IPS DF 19.7 (cell line): ENCODE results near the gene LY9.

ENCODE experiments used
- DNase-seq: peaks from one replicate; pipeline ENCODE4 v3.0.0-alpha.2; 2013; ENCODE audit warnings: low read depth, low spot score

Gene LY9

DNA sequence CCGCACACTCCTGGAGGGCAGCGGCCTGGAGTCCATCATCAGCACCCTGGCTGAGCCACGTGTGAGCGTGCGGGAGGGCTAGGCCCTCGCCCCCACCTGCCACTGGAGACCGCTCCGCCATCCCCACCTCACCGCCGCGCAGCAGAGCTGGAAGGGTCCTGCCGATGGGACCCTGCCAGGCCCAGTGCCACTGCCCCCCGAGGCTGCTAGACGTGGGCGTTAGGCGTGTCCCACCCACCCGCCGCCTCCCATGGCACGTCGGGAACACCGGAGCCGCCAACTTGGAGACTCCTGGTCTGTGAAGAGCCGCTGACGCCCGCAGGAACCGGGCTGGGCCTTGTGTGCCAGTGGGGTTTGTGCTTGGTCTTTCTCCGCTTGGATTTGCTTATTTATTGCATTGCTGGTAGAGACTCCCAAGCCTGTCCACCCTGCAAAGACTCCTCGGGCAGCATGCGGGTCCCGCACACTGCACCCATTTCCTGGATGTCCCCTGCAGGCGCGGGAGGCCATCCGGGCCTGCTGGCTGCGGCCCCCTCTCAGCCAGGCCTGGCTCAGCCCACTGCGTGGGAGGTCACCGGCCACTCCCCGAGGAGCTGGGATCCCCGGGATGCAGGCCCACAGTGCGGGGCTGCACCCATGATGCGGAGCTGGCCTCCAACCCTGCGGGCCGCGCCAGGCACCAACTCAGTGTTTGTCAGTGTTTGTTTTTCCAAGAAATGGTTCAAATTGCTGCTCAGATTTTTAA is 6.0 kb downstream of the LY9 start:
- no peak for DNase-seq

- DNase-seq = no peak
Measured at GRCh38 chr1:160806109-160806665, 10.2 kb downstream of the LY9 start.

DNA sequence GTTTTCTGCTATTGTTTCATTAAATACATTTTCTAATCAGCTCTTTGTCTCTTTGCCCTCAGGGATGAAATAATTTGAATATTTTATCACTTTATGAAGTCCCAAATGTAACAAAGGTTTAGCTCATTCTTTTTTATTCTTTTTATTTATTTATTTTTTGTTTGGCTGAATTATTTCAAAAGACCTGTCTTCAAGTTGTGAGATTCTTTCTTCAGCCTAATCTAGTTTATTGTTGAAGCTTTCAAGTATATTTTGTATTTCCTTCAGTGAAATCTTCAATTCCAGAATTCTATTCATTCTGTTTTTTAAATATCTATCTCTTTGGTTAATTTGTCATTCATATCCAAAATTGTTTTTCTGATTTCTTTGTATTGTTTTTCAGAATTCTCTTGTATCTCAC is 10.8 kb downstream of the LY9 start:
- no peak for DNase-seq

DNA sequence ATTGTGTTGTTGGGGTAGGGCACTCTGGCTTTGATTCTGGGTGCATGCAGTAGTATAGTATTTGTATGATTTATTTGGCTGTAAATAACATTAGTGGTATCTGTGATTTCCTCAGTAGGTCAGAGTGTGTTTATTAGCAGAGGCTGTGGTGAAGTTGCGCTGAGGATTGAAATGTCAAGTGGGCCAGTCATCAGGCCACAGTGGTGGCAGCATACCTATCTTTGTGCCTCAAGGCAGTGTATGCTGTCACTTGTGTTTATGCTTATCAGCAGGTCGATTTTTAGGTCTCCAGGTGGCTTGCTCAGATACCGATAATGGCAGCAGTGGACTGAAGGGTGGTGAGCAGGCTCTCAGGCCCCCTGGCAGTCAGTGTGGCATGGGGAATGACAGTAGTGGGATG is 11.3 kb downstream of the LY9 start:
- no peak for DNase-seq

DNA sequence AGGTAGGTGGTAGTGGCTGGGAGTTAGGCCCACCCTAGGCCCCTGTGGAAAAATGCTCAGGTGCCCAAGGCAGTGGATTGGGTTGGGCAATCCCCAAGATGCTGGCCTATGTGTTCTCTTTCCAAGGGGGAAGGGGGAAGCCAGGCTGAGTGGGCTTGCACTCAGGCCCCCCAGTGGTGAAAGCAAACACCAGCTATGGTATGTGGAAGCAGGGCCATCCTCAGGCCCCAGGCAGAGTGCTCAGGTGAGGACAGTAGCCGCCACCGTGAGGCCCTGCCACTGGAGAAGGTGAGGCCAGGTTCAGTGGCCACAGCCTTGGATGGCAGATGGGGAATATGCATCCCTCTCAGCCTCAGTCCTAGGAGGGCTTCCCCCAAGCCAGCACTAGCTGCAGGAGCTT is 11.8 kb downstream of the LY9 start:
- no peak for DNase-seq

DNA sequence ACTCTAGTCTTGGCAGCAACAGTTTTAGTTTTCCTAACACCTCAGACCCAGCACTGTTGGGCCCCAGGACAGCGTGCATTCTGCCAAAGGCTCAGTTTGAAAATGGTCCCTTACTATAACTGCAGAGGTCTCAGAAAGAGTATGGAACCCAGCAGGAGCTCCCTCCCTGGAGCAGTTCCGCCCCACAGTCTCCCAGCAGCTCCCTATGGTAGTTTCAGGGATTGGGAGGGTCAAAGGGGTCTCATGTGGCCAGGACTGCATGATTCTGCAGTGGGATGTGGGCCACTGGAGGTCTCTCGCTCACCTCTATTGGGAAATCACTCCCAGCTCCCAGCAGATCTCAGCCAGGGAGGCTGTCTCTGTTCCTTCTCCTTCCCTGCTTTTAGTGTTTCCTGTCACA is 12.3 kb downstream of the LY9 start:
- DNase-seq = no peak

DNA sequence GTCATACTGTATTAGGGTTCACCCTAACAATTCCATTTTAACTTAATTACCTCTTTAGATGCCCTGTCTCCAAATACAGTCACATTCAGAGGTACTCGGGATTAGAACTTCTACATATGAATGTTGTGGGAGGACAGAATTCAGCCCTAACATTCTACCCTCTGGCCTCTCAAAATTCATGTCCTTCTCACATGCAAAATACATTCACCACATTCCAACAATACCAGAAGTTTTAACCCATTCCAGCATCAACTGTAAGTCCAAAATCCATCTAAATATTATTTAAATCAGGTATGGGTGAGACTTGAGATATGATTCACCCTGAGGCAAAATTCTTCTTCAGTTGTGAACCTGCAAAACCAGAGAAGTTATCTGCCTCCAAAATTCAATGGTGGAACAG is 14.5 kb downstream of the LY9 start:
- DNase-seq = no peak

GRCh38 chr1:160811147-160811546 is 15.2 kb downstream of the LY9 start:
- DNase-seq = no peak

DNA sequence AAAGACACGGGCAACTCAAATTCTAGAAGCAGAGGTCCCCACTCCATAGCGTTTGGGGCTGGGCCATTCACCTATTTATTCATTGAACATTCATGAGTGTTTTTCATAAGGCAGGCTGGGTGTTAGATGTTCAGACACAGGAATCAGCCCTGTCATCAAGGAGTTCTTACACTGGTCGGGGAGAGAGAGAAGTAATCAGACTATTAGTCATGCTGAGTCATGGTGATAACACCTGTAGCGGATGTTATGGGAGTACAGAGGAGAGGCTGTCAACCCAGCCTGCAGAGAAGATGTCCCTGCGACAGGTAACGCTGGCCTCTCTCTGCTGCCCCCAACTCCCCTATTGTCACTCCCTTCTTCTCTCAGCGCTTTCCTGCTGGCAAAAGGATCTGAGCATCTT is 17.2 kb downstream of the LY9 start:
- DNase-seq = no peak

DNA sequence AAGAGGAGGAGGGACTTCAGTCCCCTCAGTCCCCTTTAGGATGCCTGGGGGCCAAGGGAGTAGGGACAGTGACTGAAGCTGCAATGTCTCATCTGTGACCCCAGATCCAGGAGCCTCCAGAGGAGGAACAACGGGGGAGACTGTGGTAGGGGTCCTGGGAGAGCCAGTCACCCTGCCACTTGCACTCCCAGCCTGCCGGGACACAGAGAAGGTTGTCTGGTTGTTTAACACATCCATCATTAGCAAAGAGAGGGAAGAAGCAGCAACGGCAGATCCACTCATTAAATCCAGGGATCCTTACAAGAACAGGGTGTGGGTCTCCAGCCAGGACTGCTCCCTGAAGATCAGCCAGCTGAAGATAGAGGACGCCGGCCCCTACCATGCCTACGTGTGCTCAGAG is 18.3 kb downstream of the LY9 start:
- DNase-seq = no peak

- no peak for DNase-seq
Measured at GRCh38 chr1:160814856-160815255, 18.9 kb downstream of the LY9 start.

- DNase-seq = no peak
Measured at GRCh38 chr1:160818207-160818937, 22.4 kb downstream of the LY9 start.

DNA sequence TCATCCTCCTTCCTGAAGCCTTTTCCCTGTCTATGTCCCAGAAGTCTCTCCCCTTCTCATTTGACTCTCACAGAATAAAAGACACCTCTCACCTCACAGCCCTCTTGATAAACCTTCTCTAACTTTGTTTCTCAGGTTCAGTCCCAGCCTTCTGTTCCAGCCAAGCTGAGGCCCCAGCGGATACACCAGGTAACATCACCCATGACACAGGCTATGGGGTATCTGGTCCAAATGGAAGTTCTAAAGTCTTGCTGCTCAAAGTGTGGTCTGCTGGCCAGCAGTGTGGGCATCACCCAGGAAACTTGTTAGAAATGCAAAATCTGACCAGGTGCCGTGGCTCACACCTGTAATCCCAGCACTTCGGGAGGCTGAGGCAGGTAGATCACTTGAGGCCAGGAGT is 23.2 kb downstream of the LY9 start:
- no peak for DNase-seq

DNA sequence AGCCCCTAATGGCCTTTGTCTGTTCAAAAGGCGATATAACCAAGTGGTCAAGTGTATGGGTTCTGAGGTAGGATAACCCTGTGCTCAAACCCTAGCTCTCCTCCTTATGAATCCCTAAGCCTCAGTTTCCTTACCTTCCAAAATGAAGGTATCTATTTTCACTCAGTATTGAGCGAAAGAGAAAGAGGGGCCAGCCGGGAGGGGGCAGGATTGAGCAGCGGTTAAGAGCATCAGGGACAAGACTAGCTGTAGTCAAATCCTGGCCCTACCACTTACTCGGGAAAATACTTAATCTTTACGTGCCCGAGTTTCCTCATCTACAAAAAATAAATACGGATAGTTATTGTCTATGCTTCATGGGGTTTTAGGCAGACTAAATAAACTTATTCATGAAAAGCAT is 25.7 kb downstream of the LY9 start:
- DNase-seq = no peak

DNA sequence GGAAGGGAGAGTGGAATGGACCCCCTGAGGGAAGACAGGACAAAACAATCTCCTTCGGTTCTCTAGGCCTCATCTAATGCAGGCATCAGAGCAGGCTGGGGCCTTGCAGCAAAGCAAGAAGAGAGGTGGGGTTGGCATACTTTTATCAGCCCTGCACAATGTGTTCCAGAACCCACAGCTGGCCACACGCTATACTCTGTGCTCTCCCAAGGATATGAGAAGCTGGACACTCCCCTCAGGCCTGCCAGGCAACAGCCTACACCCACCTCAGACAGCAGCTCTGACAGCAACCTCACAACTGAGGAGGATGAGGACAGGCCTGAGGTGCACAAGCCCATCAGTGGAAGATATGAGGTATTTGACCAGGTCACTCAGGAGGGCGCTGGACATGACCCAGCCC is 27.3 kb downstream of the LY9 start:
- DNase-seq = no peak

GRCh38 chr1:160826546-160826945 is 30.6 kb downstream of the LY9 start:
- no peak for DNase-seq

DNA sequence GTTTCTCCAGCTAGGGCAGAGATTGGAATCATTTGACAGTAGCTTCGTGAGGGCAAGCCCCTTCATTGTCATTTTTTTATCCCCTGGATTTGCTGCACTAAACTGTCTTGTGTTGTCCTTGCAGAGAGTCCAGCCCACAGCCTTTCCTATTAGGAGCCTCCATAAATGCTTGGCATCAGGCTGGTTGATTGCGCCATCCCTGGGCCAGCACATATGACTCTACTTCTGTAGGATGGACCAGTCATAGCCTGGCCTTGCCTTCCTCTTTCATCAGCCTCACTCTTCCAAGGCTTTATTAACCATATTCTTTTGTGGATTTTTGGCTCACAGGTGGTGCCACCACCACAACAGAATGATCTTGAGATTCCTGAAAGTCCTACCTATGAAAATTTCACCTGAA is 31.4 kb downstream of the LY9 start:
- DNase-seq = no peak

- DNase-seq = no peak
Measured at GRCh38 chr1:160829766-160830165, 33.8 kb downstream of the LY9 start.

GRCh38 chr1:160830321-160831153 is 34.6 kb downstream of the LY9 start:
- DNase-seq = peak; percentile 42

GRCh38 chr1:160834945-160835565 is 39.1 kb downstream of the LY9 start:
- no peak for DNase-seq

DNA sequence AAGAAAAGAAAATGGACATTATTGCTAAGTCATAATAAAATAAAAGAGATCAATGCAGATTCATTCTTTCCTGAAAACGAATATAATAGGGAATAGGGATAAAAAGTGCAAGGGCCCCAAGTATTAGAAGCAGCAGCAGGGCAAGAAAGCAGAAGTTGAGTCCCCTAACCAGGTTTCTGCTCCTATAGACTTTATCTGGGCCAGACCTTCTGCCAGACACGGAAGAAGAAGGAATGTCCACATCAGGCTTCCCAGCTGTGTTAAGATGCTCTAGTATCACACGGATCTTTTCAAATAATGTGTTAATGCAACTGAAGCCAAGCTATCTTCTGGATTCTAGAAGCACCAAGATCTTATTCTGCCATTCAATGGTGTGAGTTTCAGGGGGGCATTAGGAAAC is 39.8 kb downstream of the LY9 start:
- DNase-seq = no peak

DNA sequence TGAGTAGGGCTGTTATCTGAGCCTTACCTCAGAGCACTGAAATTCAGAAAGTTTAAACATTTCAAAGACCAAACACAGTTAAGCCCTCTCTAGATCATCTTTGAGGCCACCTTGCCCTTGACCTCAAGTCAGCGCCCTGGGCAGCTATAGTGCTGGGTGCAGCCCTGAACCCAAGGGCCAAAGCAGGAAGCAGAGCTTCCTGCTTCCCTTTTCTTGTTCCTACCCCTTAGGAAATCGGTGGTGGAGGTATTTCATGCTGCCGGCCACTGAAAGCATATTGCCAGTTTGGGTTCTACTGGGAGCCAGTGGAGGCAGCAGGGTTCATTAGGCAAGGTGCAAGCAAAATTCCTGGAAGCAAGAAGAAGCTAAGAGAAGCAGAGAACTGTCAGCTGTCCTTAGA is 40.6 kb downstream of the LY9 start:
- no peak for DNase-seq
